A549 (cell line): ENCODE data around the gene CCDC188.
"Not testable (repeated sequence)": the region's sequence is repeated elsewhere in the genome, so short reads cannot be mapped to it uniquely, and the experiment has no call there.

Experiments
- CHD2 ChIP-seq: fragments of 150-350 bp; IDR thresholded peaks from 2 replicates; pipeline ENCODE4 v1.6.1; 2014; ENCODE audit warnings: low read length; ENCODE audit not compliant: partially characterized antibody
- HOXA7 ChIP-seq: fragments of 250-450 bp; sonication (Bioruptor Pico); IDR thresholded peaks from 2 replicates; pipeline ENCODE4 v1.5.0; 2020; ENCODE audit warnings: mild to moderate bottlenecking, moderate library complexity
- NR3C1 ChIP-seq: fragments of >200 bp; sonication (Bioruptor Twin); formaldehyde crosslinking; IDR thresholded peaks from 3 replicates; pipeline ENCODE4 v1.6.1; 2017
- POLR2A ChIP-seq: IDR thresholded peaks from 2 replicates; pipeline ENCODE4 v1.6.1; 2012; ENCODE audit warnings: mild to moderate bottlenecking, low read length
- RARB ChIP-seq: fragments of 250-450 bp; sonication (Bioruptor Pico); IDR thresholded peaks from 2 replicates; pipeline ENCODE4 v1.8.0; 2021; ENCODE audit warnings: mild to moderate bottlenecking, moderate library complexity
- RFX5 ChIP-seq: fragments of 450-650 bp; IDR thresholded peaks from 2 replicates; pipeline ENCODE4 v1.7.1; 2014; ENCODE audit warnings: antibody characterized with exemption, mild to moderate bottlenecking, moderate library complexity
- TP53 ChIP-seq: fragments of 250-450 bp; sonication (Bioruptor Pico); IDR thresholded peaks from 2 replicates; pipeline ENCODE4 v1.5.0; 2021; ENCODE audit warnings: mild to moderate bottlenecking, moderate library complexity
- TF ChIP-seq, protein P1 (sequence below): fragments of >200 bp; sonication (Bioruptor Twin); formaldehyde crosslinking; IDR thresholded peaks from 3 replicates; pipeline ENCODE4 v1.5.1; 2016
- TF ChIP-seq, protein P2 (sequence below): fragments of 200-600 bp; sonication (generic); IDR thresholded peaks from 2 replicates; pipeline ENCODE4 v1.6.1; 2016; ENCODE audit warnings: antibody characterized with exemption, mild to moderate bottlenecking, moderate library complexity
- TF ChIP-seq, protein P3 (sequence below): fragments of 250-450 bp; sonication (Bioruptor Pico); IDR thresholded peaks from 2 replicates; pipeline ENCODE4 v1.5.0; 2021; ENCODE audit warnings: mild to moderate bottlenecking, moderate library complexity, borderline replicate concordance
- TF ChIP-seq, protein P4 (sequence below): fragments of 450-650 bp; IDR thresholded peaks from 2 replicates; pipeline ENCODE4 v1.6.1; 2014; ENCODE audit warnings: antibody characterized with exemption

DNA sequence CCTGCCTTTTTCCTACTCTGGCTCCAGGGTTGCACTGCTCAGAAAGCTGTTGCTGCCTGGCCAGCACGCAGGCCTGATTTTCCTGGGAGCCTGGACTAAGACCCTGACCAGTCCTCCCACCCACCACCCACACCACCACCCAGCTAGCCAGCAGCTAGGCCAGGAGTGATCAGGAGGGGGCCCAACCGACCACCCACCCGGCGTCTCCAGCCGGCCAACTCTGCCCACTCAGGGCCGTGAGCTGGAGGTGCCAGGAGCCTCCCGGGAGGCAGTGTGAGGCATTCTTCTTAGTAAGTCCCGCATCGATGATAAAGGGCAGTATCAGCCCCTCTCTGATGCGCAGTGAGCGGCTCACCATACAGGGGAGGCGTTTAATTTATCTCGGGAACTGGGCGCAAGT is 8.7 kb upstream of the CCDC188 start:
- TF ChIP-seq, protein P1, sequence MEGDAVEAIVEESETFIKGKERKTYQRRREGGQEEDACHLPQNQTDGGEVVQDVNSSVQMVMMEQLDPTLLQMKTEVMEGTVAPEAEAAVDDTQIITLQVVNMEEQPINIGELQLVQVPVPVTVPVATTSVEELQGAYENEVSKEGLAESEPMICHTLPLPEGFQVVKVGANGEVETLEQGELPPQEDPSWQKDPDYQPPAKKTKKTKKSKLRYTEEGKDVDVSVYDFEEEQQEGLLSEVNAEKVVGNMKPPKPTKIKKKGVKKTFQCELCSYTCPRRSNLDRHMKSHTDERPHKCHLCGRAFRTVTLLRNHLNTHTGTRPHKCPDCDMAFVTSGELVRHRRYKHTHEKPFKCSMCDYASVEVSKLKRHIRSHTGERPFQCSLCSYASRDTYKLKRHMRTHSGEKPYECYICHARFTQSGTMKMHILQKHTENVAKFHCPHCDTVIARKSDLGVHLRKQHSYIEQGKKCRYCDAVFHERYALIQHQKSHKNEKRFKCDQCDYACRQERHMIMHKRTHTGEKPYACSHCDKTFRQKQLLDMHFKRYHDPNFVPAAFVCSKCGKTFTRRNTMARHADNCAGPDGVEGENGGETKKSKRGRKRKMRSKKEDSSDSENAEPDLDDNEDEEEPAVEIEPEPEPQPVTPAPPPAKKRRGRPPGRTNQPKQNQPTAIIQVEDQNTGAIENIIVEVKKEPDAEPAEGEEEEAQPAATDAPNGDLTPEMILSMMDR = not testable (repeated sequence)
- not testable (repeated sequence) for TF ChIP-seq RFX5; HOXA7 (CRISPR knock-in tag); POLR2A; NR3C1; CHD2; RARB (CRISPR knock-in tag); TP53 (CRISPR knock-in tag)
- TF ChIP-seq, protein P2, sequence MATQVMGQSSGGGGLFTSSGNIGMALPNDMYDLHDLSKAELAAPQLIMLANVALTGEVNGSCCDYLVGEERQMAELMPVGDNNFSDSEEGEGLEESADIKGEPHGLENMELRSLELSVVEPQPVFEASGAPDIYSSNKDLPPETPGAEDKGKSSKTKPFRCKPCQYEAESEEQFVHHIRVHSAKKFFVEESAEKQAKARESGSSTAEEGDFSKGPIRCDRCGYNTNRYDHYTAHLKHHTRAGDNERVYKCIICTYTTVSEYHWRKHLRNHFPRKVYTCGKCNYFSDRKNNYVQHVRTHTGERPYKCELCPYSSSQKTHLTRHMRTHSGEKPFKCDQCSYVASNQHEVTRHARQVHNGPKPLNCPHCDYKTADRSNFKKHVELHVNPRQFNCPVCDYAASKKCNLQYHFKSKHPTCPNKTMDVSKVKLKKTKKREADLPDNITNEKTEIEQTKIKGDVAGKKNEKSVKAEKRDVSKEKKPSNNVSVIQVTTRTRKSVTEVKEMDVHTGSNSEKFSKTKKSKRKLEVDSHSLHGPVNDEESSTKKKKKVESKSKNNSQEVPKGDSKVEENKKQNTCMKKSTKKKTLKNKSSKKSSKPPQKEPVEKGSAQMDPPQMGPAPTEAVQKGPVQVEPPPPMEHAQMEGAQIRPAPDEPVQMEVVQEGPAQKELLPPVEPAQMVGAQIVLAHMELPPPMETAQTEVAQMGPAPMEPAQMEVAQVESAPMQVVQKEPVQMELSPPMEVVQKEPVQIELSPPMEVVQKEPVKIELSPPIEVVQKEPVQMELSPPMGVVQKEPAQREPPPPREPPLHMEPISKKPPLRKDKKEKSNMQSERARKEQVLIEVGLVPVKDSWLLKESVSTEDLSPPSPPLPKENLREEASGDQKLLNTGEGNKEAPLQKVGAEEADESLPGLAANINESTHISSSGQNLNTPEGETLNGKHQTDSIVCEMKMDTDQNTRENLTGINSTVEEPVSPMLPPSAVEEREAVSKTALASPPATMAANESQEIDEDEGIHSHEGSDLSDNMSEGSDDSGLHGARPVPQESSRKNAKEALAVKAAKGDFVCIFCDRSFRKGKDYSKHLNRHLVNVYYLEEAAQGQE = not testable (repeated sequence)
- TF ChIP-seq, protein P3, sequence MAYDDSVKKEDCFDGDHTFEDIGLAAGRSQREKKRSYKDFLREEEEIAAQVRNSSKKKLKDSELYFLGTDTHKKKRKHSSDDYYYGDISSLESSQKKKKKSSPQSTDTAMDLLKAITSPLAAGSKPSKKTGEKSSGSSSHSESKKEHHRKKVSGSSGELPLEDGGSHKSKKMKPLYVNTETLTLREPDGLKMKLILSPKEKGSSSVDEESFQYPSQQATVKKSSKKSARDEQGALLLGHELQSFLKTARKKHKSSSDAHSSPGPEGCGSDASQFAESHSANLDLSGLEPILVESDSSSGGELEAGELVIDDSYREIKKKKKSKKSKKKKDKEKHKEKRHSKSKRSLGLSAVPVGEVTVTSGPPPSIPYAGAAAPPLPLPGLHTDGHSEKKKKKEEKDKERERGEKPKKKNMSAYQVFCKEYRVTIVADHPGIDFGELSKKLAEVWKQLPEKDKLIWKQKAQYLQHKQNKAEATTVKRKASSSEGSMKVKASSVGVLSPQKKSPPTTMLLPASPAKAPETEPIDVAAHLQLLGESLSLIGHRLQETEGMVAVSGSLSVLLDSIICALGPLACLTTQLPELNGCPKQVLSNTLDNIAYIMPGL (CRISPR knock-in tag) = not testable (repeated sequence)
- TF ChIP-seq, protein P4, sequence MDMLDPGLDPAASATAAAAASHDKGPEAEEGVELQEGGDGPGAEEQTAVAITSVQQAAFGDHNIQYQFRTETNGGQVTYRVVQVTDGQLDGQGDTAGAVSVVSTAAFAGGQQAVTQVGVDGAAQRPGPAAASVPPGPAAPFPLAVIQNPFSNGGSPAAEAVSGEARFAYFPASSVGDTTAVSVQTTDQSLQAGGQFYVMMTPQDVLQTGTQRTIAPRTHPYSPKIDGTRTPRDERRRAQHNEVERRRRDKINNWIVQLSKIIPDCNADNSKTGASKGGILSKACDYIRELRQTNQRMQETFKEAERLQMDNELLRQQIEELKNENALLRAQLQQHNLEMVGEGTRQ = not testable (repeated sequence)
